ENCODE measurements around the gene SH3TC2.

SH3TC2 gene

DNA sequence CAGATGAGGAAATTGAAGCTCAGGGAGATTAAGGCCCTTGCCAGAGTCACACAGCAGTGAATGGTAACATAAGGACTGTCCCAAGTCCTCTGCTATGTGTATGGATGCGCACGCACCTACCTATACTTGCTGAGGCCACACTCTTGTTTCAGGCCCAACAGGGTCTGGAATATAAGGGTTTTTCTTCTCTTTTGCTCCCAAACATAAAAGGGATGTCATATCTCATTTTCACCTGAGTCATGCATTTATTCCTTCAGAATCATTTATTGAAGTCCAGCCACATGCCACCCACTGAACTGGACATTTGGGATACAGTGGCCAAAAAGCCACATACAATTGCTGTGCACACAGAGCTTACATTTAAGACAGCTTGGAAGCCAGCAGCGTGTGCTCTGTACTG lies 92.0 kb downstream of the SH3TC2 start:
- DNase-seq (ENCODE audit: low read depth), result no peak

DNA sequence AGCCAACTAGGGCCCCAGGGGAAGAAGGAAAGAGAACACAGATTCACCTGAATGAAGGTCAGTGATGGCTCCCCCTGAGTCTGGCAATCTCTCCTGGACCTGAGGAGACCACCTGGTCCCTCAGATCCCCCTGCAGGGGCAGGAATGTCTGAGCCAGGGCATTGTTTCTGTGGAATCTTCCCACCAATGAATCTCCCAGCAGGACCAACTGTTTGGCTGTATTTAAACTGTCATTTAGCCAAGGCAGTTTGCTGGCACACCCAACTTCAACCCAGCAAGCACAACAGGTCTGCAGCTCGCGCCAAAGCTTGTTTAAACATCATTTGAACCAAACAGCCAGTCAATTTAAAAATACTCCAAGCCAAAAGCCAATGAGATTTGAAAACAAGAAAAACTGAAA lies 92.6 kb downstream of the SH3TC2 start:
- DNase-seq (ENCODE audit: low read depth), result no peak

DNA sequence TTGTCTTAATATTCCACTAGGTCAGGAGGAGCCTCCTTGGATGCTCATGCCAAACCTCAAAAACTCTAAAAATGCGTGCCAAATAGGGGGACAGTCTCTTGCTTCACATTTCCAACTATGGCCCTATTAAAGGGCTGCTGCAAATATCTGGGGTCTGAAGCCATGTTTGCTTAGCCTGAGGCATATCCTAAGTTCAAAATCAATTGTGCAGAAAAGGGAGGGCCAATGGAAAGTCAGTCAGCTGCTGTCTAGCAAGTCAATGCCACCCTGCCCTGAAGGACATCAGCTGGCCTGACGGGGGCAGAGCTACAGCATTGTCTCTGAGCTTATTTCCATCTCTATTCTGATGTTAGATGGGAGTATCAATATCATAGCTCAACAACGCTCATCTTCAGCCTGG lies 93.6 kb downstream of the SH3TC2 start:
- no peak for DNase-seq (ENCODE audit: low read depth)

DNA sequence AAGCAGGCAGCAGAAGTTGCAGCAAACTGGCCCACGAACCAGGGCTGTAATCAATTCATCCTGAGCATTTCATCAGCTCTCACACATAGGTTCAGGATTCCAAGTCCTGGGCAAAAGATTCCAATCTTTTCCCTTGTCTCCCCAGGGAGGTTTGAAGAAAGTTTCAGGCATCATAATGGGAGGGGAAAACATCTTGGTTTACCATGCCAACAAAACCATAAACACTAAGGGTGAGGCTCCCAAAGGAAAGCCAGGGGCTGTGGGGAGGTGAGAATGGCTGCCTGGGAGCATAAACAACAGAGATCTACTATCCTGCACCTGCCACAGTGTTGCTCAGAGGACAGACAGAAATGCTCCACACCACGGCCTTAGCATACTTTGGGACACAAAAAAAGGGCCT lies 94.6 kb downstream of the SH3TC2 start:
- no peak for DNase-seq (ENCODE audit: low read depth)

DNA sequence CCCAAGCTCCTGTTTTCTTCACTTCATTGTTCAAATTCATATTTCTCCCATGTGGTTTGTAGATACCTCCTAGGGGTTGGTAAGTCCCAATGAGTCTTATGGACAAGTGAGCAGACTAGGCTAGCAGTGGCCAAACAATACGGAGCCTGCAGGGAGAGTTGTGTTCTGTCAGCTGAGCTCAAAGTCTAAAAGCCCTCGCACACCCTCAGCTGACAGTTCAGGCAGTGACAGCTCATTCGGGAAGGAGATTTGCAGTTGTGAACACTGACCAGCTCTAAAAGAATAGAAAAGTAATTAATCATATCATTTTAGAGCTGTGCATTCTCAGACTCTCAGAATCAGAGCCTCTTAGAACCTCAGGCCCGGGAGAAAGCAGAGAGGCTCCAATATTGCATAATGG lies 95.1 kb downstream of the SH3TC2 start:
- DNase-seq (ENCODE audit: low read depth), result no peak

DNA sequence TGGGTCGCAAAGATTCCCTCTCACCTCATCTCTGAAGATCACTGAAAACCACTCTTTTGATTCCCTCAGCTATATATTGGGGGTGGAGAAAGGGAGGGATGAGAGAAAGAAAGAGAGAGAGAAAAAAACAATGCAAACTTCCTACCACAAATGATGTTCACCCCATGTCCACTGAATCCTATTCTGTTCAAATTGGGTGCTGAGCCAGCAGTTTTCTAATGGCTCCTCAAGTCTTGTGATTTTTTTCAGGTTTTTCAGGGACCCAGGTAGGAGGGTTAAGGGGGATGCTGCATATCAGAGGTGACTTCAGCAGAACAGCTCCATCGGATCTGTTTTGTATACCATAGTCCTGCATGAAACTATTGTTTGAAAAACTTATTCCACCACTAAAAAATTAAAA lies 95.9 kb downstream of the SH3TC2 start:
- no peak for DNase-seq (ENCODE audit: low read depth)

DNA sequence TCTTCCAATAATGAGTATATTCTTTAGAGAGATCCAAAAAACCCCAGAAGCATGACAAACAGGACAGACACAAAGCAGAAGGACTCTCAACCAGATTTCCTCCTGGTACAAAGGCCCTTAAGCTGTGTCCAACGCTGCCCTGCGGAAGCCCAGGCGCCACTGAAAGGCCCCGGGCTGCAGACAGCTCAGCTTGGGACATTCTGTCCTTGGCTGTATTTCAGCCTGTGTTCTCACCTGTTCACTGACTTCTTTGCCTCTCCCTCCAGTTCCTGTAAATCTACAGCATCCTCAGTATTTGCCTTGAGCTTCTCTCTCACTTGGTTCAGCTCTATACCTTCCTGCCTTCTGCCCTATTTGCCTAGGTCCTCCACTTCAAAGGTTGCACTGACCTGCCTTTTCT lies 96.5 kb downstream of the SH3TC2 start:
- no peak for DNase-seq (ENCODE audit: low read depth)

DNA sequence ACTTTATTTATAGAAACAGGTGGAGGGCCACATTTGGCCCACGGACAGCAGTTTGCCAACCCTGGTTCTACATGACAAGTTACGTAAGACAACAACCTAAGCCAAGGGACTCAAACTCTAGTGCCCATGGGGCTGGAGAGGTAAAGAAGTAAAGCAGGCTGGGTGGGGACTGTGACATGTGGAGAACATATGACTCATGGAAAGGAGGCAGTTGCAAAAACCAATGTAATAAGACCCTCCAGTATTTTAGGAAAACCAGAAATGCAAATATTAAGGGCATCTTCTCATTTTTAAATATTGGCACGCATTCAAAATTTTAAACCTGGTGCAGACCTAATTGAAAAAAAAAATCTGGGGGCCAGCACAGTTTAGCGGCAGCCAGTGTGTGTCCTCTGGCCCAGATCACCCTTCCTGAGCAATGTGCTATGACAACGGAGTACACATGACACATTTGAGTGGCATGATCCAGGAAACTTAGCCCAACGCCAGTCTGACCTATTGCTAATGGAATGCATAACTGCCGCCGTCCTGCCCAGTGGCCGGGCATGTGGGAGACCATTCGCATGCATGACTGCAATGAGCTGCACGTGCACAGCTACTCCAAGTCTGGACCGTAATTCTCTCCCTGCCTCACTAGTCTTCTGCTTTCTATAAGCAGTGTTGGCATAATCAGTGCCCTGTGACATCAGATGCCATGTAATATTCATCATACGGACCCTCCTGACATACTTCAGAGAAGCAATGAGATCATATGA lies 97.2 kb downstream of the SH3TC2 start:
- DNase-seq (ENCODE audit: low read depth), result peak; percentile 100

DNA sequence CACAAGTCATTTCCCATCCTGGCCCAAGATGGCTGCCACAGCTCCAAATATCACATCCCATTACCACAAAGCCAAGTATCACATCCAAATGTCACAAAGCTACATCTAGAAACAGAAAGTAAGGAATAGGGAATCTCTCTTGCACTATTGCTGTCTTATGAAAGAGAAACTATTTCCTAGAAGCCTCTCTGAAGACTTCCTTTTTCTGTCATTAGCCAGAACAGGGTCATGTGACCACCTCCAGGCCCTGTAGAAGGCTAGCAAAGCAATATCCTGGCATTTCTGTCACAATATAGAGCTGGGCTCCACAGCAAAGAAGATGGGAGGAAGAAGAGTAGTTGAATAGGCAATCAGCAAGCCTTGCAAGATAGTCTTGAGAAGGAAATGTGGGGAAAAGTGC lies 99.2 kb downstream of the SH3TC2 start:
- DNase-seq (ENCODE audit: low read depth), result no peak

DNA sequence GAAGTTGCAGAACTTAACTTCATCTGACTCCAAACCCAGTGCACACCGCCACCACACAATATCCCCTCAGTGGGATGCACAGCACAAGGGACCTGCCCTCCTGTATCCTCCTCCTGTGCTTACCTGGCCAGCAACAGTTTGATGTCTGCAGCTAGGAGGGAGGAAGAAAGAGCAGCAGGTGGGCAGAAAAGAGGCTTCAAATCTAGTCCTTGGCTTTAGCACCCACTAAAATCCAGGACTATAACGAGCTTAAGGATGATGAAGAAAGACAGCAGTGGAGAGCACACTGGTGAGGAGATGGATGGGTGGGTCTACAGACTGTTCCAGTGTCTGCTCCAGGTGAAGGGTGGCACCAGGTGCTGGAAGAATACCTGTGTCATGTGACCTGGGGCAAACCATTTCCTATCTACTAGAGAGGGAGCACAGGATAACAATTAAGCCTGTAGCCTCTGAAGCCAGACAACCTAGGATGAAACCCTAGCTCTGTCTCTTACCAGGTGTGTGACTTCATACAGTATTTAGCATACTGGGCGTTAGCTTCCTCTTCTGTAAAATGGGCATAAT lies 100.0 kb downstream of the SH3TC2 start:
- no peak for DNase-seq (ENCODE audit: low read depth)

DNA sequence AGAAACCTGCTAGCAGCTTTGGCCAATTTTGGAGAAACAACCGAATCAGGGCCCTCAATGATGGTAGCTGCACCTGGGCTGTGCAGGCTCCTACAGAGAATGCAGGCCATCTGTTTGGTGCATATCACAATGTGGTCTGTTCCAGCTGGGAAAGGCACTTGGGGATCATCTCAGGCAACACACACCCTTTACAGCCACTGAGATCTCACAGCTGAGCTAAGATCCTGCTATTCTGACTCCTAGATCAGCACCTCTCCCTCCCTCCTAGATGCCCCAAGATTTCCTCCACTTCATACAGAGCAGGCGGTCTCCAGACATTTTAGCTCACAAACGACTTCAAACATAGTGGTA lies 100.7 kb downstream of the SH3TC2 start:
- DNase-seq (ENCODE audit: low read depth), result no peak

DNA sequence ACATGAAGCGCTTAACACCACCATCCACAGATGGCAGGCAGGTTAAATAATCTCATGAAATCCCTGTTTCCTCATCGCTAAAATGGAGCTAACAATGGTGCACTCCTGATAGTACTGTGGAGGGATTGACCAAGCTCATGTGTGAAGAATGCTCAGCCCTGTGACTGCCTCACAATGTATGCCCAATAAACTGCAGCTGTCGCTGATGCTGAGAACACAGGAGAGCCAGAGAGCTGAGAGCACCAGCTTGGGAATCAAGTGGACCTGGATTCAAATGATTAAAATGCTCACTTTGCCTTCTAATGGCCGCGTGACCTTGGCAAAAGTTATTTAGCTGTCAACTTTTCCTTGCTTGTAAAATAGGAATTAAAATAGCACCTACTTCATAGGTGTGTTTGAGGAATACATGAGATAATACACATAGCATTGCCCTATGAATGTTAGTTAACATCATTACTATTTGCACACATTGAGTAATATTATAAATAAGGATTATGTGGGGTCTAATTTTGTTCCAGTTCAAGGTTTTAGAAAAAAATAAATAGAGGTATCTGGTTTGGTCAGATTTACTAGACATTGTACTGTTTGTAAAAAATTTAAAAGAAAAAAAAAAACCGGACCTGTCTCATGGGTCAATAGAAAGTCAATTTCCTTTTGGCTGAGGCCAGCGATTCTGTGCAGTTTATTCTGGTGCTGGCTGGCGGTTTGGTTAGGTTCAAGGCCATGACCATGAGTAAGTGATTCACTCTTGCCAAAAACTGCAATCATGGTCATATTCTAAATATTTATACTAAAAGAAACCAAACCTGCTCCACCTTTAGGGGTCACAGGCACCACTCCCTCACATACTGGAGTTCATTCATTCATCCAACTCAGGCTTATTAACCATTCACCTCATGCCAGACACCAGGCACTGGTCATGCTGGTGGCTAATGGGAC lies 101.3 kb downstream of the SH3TC2 start:
- peak; percentile 53 for DNase-seq (ENCODE audit: low read depth)

DNA sequence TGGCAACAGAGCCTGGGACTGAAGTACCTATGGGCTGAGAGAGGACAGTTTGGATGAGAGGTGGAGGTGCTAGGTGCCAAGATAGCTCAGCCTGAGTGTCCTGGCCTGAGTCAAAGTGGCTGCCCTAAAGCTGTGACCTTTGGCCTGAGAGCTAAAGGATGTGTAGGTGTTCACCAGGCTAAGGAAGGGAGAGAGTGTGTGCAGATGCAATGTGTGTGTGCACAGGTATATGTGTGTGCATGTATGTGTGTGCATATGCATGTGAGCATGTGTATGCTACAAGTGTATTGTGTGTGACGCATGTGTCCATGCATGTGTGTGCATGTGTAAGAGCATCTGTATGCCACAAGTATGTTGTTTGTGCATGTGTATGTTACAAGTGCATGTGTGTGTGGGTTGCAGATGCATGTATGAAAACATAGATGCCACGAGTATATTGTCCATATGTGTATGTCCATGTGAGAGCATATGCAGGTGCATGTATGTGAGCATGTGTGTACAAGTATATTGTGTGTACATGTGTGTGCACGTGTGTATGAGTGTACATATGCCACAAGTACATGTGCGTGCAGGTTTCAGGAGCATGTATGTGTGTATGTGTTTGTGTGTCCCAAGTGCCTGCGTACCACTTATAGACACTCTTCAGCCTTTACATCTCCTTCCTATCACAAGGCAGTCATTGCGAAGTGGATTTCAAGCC lies 102.6 kb downstream of the SH3TC2 start:
- no peak for DNase-seq (ENCODE audit: low read depth)

DNA sequence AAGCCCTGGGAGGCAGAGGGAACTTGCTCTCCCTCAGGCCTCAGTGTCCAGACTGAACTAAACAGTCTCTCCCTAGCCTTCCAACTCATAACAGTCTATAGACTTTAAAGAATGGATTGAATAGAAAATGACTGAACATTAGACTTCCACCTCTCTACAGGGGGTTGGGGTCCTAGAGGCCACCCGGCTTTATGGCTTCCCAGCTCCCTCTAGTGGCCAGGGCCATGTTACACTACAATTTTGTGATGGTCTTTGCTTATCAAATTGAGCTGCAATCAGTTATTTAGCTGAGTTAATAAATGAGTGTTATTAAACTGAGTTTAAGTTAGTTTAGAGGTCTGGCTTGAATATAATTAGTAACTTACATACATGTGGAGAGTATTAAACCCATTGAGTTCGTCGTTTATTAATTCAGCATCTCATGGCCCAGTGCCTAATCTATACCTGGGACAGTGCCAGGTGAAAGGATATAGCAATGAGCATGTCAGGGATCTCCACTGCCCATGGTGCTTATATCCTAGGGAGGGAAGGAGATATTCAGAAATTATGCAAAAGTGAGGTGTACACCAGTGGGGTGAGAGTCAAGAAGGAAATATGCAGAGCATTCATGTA lies 105.2 kb downstream of the SH3TC2 start:
- peak; percentile 75 for DNase-seq (ENCODE audit: low read depth)

DNA sequence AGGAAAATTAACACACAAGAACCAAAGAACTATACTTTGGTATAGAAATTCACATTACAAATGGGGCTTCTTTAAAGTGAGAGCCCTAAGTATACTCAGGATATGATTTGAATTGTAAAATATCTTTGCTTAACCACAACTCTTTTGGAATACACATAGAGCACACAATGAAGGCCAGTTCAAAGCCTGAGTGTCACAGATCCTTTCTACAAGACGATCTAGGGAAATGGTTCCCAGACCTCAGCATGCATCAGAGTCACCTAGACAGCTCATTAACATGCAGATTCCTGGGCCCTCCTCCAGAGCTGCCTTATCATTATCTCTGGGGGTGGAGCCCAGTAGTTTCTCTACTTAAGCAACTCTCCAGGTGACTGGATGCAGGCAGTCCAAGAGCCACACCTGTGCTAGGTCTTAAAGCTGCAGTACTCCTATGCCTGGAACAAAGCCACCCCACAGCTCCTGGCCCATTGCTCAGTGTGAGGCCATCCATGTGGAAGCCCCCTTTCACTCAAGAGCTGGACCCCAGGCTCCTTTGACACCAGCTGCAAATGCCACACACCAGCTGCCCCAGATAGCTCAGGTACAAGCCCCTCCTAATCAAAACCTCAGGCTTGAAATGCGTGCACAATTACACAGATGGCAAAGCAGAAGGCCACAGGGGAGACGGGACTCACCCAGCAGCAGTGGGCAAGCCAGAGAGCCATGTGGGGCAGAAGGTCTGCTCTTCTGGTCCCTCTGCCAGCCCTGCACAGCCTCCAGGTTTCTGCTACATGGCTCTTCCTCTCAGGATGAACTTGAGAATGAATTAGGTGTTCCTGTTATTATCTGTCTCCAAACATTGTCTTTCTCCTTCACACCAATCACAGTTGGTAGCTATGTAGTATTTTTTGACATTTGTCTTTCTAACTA lies 106.1 kb downstream of the SH3TC2 start:
- DNase-seq (ENCODE audit: low read depth), result no peak
